GM12865 (cell line): ENCODE results near the gene GPR21.

ENCODE experiments used
- DNase-seq: peaks from one replicate; pipeline ENCODE4 v3.0.0; 2010; ENCODE audit warnings: low read depth
- H3K4me3 ChIP-seq: 2 replicates; pipeline ENCODE4 v1.5.1; 2011; ENCODE audit warnings: mild to moderate bottlenecking, low read depth, low read length, control low read depth
- CTCF ChIP-seq: IDR thresholded peaks from 2 replicates; pipeline ENCODE4 v1.5.1; 2011; ENCODE audit warnings: low read length, control low read depth, low read depth, inconsistent platforms; ENCODE audit not compliant: insufficient read depth; ENCODE audit errors: missing control alignments

Gene GPR21

GRCh38 chr9:123033352-123033751, at the start of gene GPR21:
GPR21 (plus strand) TSS chr9:123033667; CDS start chr9:123034567, 900 bp downstream.
- no peak for TF ChIP-seq CTCF
- H3K4me3 ChIP-seq, result no peak within 1 kb of the TSS
- DNase-seq, result no peak

- peak; percentile 24 for DNase-seq
- TF ChIP-seq CTCF, result no peak
- H3K4me3 ChIP-seq, result no peak overlapping the region
Measured at GRCh38 chr9:122986010-122986409, 47.5 kb upstream of the GPR21 start.

- H3K4me3 ChIP-seq, result no peak overlapping the region
- TF ChIP-seq CTCF, result no peak
- no peak for DNase-seq
Measured at GRCh38 chr9:122988141-122988540, 45.3 kb upstream of the GPR21 start.

DNA sequence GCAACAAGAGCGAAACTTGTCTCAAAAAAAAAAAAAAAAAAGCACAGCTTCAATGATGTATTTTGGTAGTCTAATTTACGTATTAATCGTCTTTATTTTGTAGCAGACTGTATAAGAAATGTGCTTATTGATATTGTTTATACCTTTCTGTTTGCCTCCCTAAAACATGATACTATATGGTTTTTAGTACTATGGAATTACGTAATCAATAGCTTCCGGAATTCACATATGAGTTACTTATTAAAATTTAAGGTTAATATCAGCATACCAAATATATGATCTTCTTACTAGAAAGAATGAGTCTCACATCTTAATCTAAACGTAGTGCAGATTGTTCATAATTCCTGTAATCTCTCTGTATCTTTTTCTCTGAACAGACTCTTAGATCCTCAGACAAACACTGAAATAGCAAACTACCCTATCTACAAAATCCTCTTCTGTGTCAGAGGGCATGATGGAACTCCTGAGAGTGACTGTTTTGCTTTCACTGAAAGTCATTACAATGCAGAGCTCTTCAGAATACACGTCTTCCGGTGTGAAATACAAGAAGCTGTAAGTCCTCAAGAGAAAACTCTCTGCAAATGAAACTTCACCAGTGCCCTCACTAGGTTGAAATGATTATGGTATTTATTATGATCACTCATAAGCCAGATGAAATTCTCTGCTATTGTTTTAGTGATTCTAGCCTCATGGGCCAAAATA, 44.4 kb upstream of the GPR21 start:
- no peak for TF ChIP-seq CTCF
- peak; percentile 74 for DNase-seq
- H3K4me3 ChIP-seq, result no peak overlapping the region

DNA sequence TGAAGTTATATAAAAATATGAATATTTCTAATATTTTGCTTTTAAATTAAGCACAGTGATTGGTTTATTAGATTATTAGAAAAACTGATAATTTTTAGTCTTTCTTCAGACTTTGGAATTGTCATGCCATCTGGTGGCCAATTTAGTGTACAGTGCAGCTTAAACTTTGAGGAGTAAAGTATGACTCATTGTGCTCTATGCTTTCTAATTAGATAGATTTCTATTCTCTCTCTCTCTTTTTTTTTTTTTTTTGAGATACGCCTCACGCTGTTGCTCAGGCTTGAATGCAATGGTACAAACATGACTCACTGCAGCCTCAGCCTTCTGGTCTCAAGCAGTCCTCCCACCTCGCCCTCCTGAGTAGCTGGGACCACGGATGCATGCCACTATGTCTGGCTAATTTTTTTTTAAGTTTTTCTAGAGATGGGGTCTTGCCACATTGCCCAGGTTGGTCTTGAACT, 42.1 kb upstream of the GPR21 start:
- H3K4me3 ChIP-seq, result no peak overlapping the region
- TF ChIP-seq CTCF, result peak; percentile 47
- peak; percentile 54 for DNase-seq

DNA sequence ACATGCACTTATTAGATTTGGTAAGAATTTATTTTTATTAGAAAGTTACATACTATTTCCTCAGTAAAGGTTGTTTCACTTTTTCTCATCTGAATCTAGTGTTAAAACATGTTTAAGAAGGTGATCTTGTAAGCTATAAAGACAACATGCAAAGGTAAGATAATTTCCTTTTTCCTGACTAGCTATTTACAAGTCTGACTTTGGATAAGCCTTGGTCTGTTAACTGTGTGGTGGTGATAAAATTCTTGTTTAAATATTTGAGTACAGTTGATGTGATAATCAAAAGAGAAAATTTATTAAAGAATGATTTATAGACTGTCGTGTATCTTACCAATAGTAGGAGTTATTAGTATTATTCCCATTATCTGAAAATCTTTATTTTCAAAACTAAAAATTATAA, 36.9 kb upstream of the GPR21 start:
- no peak for TF ChIP-seq CTCF
- DNase-seq, result no peak
- H3K4me3 ChIP-seq, result no peak overlapping the region

GRCh38 chr9:122998448-122998847, 35.0 kb upstream of the GPR21 start:
- TF ChIP-seq CTCF, result no peak
- no peak overlapping the region for H3K4me3 ChIP-seq
- no peak for DNase-seq
